HCT116 (cell line): Measurements from ENCODE around the gene CACNA2D2. TPM values are rescaled to one million over a fixed set of nuclear protein-coding genes. Genes with fewer than 3 reads are reported as not detected.
A peak's percentile ranks its signal among the peaks of the same experiment; 100 is the strongest.

Source experiments
- ATAC-seq: fragments of 200-7000 bp; cut with Tn5 transposase; 2 replicates; pipeline ENCODE4 v1.9.1; 2020; ENCODE audit warnings: mild to moderate bottlenecking, moderate library complexity
- BruUV-seq: library from RNA; stranded (reverse); fragments of 400-500 nt; replicated peaks from 2 replicates; lab custom pipeline; 2021; lab: Mats Ljungman, UMichigan
- CTCF ChIA-PET: fragments of 300-600 bp; sonication (Branson Sonifier 250); formaldehyde crosslinking; loops from one replicate; lab custom pipeline; 2021; ENCODE audit warnings: antibody characterized with exemption; lab: Charles Lee
- POLR2A ChIA-PET: fragments of 300-600, 350-600 bp; sonication (Branson Sonifier 250); formaldehyde crosslinking; loops from one replicate; lab custom pipeline; 2021; ENCODE audit warnings: antibody characterized with exemption; lab: Charles Lee
- RAD21 ChIA-PET, 2 experiments: fragments of 300-600 bp; sonication (Branson Sonifier 250); formaldehyde crosslinking; loops; one replicate each; lab custom pipeline; 2023; ENCODE audit warnings: low total read pairs in 2 of 2; ENCODE audit not compliant: uncharacterized antibody in 2 of 2, unreplicated experiment in 2 of 2, low non-redundant PET in 1 of 2; lab: Charles Lee
- DNase-seq: peaks from one replicate; pipeline ENCODE4 v3.0.0-alpha.2; 2010; ENCODE audit warnings: low read depth, low spot score
- H2AFZ ChIP-seq: fragments of 200-600 bp; shearing (Covaris generic), sonication (generic); 2 replicates; pipeline ENCODE4 v1.6.1; 2017; ENCODE audit warnings: low read depth, mixed run types, mixed read lengths, antibody characterized with exemption, low read length; ENCODE audit not compliant: poor library complexity, severe bottlenecking
- H3K27ac ChIP-seq: 2 replicates; pipeline ENCODE4 v1.5.1; 2012; ENCODE audit warnings: low read depth, low read length
- H3K27me3 ChIP-seq: fragments of 200-600 bp; sonication (generic); 2 replicates; pipeline ENCODE4 v1.6.1; 2016; ENCODE audit warnings: mixed run types, low read length, mixed read lengths; ENCODE audit not compliant: insufficient read depth
- H3K36me3 ChIP-seq, 2 experiments: fragments of 200-500 bp in 1 of 2; fragments of 200-600 bp in 1 of 2; sonication (Bioruptor generic) in 1 of 2; sonication (generic) in 1 of 2; 2 replicates each; pipeline versions ENCODE4 v1.5.1 to v1.6.1; 2014 to 2016; ENCODE audit warnings: low read length in 2 of 2, inconsistent platforms in 1 of 2, mixed read lengths in 1 of 2, mixed run types in 1 of 2; ENCODE audit not compliant: insufficient read depth in 2 of 2, control insufficient read depth in 1 of 2
- H3K4me1 ChIP-seq, 2 experiments: fragments of 200-600 bp in 1 of 2; sonication (generic) in 1 of 2; 2 replicates each; pipeline versions ENCODE4 v1.5.1 to v1.6.1; 2012 to 2017; ENCODE audit warnings: low read length in 2 of 2, inconsistent platforms in 1 of 2, mild to moderate bottlenecking in 1 of 2, mixed read lengths in 1 of 2, mixed run types in 1 of 2, moderate library complexity in 1 of 2; ENCODE audit not compliant: insufficient read depth in 2 of 2, control insufficient read depth in 1 of 2
- H3K4me2 ChIP-seq: fragments of 200-600 bp; sonication (generic); 2 replicates; pipeline ENCODE4 v1.6.1; 2017; ENCODE audit warnings: mixed run types, low read length, mixed read lengths
- H3K4me3 ChIP-seq, 2 experiments: fragments of 200-600 bp in 1 of 2; sonication (generic) in 1 of 2; replicated peaks in 1 of 2; 2 replicates each; pipeline ENCODE4 v1.5.1; 2011 to 2016; ENCODE audit warnings: low read length in 2 of 2, control low read depth in 1 of 2, low read depth in 1 of 2, mild to moderate bottlenecking in 1 of 2, mixed read lengths in 1 of 2, mixed run types in 1 of 2
- H3K79me2 ChIP-seq: fragments of 200-600 bp; sonication (generic); 2 replicates; pipeline ENCODE4 v1.6.1; 2017; ENCODE audit warnings: mild to moderate bottlenecking, mixed run types, low read length, moderate library complexity, mixed read lengths; ENCODE audit not compliant: insufficient read depth
- H3K9ac ChIP-seq: fragments of 200-600 bp; sonication (generic); 2 replicates; pipeline ENCODE4 v1.6.1; 2016; ENCODE audit warnings: low read length, mixed read lengths
- H3K9me2 ChIP-seq: fragments of 200-600 bp; sonication (generic), shearing (Covaris generic); 2 replicates; pipeline ENCODE4 v1.6.1; 2017; ENCODE audit warnings: mixed run types, mild to moderate bottlenecking, moderate library complexity; ENCODE audit not compliant: insufficient read depth
- H3K9me3 ChIP-seq, 2 experiments: fragments of 200-500 bp in 1 of 2; fragments of 200-600 bp in 1 of 2; sonication (Bioruptor generic) in 1 of 2; sonication (generic) in 1 of 2; 2 replicates each; pipeline ENCODE4 v1.6.1; 2014 to 2017; ENCODE audit warnings: low read length in 2 of 2, mixed read lengths in 2 of 2, inconsistent platforms in 1 of 2, low read depth in 1 of 2, mild to moderate bottlenecking in 1 of 2, mixed run types in 1 of 2, moderate library complexity in 1 of 2; ENCODE audit not compliant: control insufficient read depth in 1 of 2, insufficient read depth in 1 of 2
- H4K20me1 ChIP-seq: fragments of 200-600 bp; sonication (generic), shearing (Covaris generic); 2 replicates; pipeline ENCODE4 v1.6.1; 2017; ENCODE audit warnings: mixed run types, mild to moderate bottlenecking, moderate library complexity; ENCODE audit not compliant: insufficient read depth
- ATF3 ChIP-seq: IDR thresholded peaks from 2 replicates; pipeline ENCODE4 v1.6.1; 2012
- CBX3 ChIP-seq: IDR thresholded peaks from 2 replicates; pipeline ENCODE4 v1.6.1; 2012; ENCODE audit warnings: low read depth
- EGR1 ChIP-seq: IDR thresholded peaks from 2 replicates; pipeline ENCODE4 v1.6.1; 2012; ENCODE audit warnings: low read depth
- EZH2 ChIP-seq: fragments of 200-600 bp; sonication (generic); IDR thresholded peaks from 2 replicates; pipeline ENCODE4 v1.6.1; 2017; ENCODE audit warnings: antibody characterized with exemption, mixed run types
- FOSL1 ChIP-seq: IDR thresholded peaks from 2 replicates; pipeline ENCODE4 v1.6.1; 2012; ENCODE audit warnings: low read depth
- POLR2A ChIP-seq: IDR thresholded peaks from 2 replicates; pipeline ENCODE4 v1.7.0; 2011; ENCODE audit warnings: borderline replicate concordance; ENCODE audit not compliant: insufficient read depth, insufficient read length; ENCODE audit errors: extremely low read depth
- RAD21 ChIP-seq: IDR thresholded peaks from 2 replicates; pipeline ENCODE4 v1.6.1; 2012; ENCODE audit warnings: low read depth, mild to moderate bottlenecking
- SP1 ChIP-seq: IDR thresholded peaks from 2 replicates; pipeline ENCODE4 v1.6.1; 2012; ENCODE audit warnings: low read depth
- YY1 ChIP-seq: IDR thresholded peaks from 2 replicates; pipeline ENCODE4 v1.6.1; 2011; ENCODE audit warnings: low read length, low read depth, moderate library complexity, mild to moderate bottlenecking; ENCODE audit not compliant: insufficient replicate concordance; ENCODE audit errors: extremely low read depth
- ZNF274 ChIP-seq: fragments of 200-500 bp; sonication (Bioruptor generic); IDR thresholded peaks from 2 replicates; pipeline ENCODE4 v1.6.1; 2014; ENCODE audit warnings: mild to moderate bottlenecking, low read depth, low read length, inconsistent platforms
- intact Hi-C: fragments of 100-400 bp; cut with micrococcal nuclease; formaldehyde crosslinking; loops from 2 replicates; pipeline ENCODE4 v1.10.0; 2022
- total RNA-seq: library from RNA; stranded (reverse); gene quantifications from one replicate; pipeline ENCODE4 v1.2.1, GENCODE V29; 2021; ENCODE audit not compliant: unreplicated experiment
- TF ChIP-seq, protein P1 (sequence below): IDR thresholded peaks from 2 replicates; pipeline ENCODE4 v1.6.1; 2012; ENCODE audit warnings: low read depth

The CACNA2D2 gene
- total RNA-seq, 1 experiment from 2014 or later = 10.2 TPM

DNA sequence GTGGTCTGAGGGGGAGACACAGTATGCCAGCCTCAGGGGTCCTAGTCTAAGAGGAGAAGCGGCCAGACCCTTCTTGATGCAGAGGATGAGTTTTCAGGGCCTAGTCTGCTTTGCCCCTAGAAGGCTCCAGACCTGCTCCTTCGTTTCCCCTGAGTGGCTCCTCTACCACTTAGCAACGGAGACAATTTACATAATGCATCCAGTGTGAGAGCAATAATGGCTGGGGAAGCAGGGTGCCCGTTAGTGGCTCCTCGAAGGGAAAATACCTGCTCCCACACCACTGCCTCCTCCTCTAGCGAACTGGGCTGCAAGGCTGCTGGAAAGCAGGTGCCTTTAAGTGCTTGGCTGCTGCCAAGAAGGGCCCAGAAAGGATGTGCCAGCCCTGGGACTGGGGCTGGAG, 38.9 kb downstream of the CACNA2D2 start (continued):
- TF ChIP-seq ATF3 (no peak), RAD21 (no peak), EGR1 (no peak)

DNA sequence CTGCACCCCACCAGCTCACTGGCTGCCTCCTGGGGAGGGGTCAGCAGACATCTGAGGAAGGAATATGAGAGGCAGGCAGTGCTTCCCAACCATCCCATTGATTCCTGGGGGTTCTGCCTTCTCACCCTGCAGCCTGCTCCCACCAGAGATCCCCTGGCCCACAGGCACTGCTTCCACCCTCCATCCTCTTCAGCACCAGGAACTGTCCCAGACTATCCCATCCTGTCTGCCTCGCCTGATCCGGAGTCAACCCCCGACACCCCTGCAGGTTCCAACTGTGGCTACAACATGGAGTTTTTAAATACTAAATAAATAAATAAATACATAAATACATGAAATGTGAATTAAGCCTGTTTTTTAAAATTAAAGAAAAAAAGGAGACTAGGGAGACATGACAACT, 43.6 kb downstream of the CACNA2D2 start:
- Histone ChIP-seq H3K9ac (no peak overlapping the region), H3K36me3 (no peaks in the 10 kb centered on the region), H3K9me3 (no peaks in the 10 kb centered on the region), H3K4me2 (no peak overlapping the region), H3K9me2 (no peaks in the 10 kb centered on the region), H3K4me1 (no peaks in the 10 kb centered on the region), H3K27ac (no peak overlapping the region), H3K4me3 (no peak overlapping the region), H3K27me3 (no peaks in the 10 kb centered on the region), H2AFZ (no peak overlapping the region), H3K79me2 (no peaks in the 10 kb centered on the region), H4K20me1 (no peaks in the 10 kb centered on the region)
- intact Hi-C loops = no loop called here
- DNase-seq (no peak), ATAC-seq (no peak)
- no TSS peak for BruUV-seq
- TF ChIP-seq ZNF274 (no peak), SP1 (no peak), EZH2 (no peak), POLR2A (no peak), CBX3 (no peak), FOSL1 (no peak), RAD21 (no peak), YY1 (no peak)
- TF ChIP-seq, protein P1, sequence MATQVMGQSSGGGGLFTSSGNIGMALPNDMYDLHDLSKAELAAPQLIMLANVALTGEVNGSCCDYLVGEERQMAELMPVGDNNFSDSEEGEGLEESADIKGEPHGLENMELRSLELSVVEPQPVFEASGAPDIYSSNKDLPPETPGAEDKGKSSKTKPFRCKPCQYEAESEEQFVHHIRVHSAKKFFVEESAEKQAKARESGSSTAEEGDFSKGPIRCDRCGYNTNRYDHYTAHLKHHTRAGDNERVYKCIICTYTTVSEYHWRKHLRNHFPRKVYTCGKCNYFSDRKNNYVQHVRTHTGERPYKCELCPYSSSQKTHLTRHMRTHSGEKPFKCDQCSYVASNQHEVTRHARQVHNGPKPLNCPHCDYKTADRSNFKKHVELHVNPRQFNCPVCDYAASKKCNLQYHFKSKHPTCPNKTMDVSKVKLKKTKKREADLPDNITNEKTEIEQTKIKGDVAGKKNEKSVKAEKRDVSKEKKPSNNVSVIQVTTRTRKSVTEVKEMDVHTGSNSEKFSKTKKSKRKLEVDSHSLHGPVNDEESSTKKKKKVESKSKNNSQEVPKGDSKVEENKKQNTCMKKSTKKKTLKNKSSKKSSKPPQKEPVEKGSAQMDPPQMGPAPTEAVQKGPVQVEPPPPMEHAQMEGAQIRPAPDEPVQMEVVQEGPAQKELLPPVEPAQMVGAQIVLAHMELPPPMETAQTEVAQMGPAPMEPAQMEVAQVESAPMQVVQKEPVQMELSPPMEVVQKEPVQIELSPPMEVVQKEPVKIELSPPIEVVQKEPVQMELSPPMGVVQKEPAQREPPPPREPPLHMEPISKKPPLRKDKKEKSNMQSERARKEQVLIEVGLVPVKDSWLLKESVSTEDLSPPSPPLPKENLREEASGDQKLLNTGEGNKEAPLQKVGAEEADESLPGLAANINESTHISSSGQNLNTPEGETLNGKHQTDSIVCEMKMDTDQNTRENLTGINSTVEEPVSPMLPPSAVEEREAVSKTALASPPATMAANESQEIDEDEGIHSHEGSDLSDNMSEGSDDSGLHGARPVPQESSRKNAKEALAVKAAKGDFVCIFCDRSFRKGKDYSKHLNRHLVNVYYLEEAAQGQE = peak; percentile 20; the same call in 1 of the 2 replicates
- RAD21 ChIA-PET = no interaction called here
- CTCF ChIA-PET = no interaction called here
- POLR2A ChIA-PET = no interaction called here
